Mucosa of descending colon (tissue), 3 donors: Measurements from ENCODE around the gene BMERB1. TPM values are rescaled to one million over a fixed set of nuclear protein-coding genes. Genes with fewer than 3 reads are reported as not detected.

Experiments
- ATAC-seq: fragments of 200-7000 bp; cut with Tn5 transposase; one replicate; pipeline ENCODE4 v1.9.1; 2020; ENCODE audit warnings: mild to moderate bottlenecking, moderate library complexity
- DNase-seq, 3 donors: peaks; one replicate each; pipeline ENCODE4 v3.0.0-alpha.2; 2020
- H3K36me3 ChIP-seq: fragments of 200-600 bp; one replicate; pipeline ENCODE4 v1.8.0; 2021; ENCODE audit warnings: low read depth, mild to moderate bottlenecking
- H3K4me1 ChIP-seq: fragments of 200-600 bp; one replicate; pipeline ENCODE4 v1.8.0; 2021; ENCODE audit warnings: low read depth, mild to moderate bottlenecking
- H3K4me3 ChIP-seq: fragments of 200-600 bp; one replicate; pipeline ENCODE4 v1.8.0; 2021; ENCODE audit warnings: mild to moderate bottlenecking
- H3K9me3 ChIP-seq: fragments of 200-600 bp; one replicate; pipeline ENCODE4 v1.8.0; 2021; ENCODE audit warnings: mild to moderate bottlenecking
- CTCF ChIP-seq: fragments of 200-600 bp; IDR thresholded peaks from one replicate; pipeline ENCODE4 v1.8.0; 2022; ENCODE audit warnings: antibody characterized with exemption, mild to moderate bottlenecking
- intact Hi-C, 2 donors: fragments of 100-400 bp; cut with DNase I in 1 of 2; cut with micrococcal nuclease in 1 of 2; formaldehyde crosslinking; loops; one replicate each; pipeline versions ENCODE4 v1.11.0 to v1.11.1; 2022; cut with DNase I, micrococcal nuclease
- total RNA-seq, 3 donors: library from RNA; stranded (reverse); fragmentation: NEBNext Ultra II Directional in 2 of 3; extraction: Animal tissue kit (Norgen Biotek cat#: 25700) in 2 of 3; gene quantifications; one replicate each; pipeline versions ENCODE4 v1.2.1 to v1.2.4, GENCODE V29; 2021 to 2023
- donor health status: DM: no; HTN: no; CAD: no; lungs with moderate emphysema.
- donor health status: DM: no; HTN: no; CAD: no.
- donor health status: DM: no; HTN: yes; CAD: no.

The BMERB1 gene
- total RNA-seq, 3 donors from 2014 or later, result 5.4 to 54.3 (median 9.1) TPM

DNA sequence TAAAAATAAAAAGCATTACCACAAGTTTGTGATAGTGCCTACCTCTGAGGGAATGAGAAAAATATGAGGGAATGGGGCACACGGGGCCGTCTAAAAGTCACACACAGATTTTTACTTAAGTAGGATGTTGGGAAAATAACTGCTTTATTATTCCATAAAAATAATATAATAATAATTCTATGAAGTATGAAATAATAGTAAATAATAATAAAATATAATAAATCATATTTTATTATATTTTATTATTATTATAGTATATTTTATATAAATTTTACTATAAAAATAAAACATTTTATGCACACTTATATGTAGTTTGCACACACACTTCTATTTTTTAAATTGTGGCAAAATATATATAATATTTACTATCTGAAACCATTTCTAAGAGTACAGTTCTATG, 92.3 kb downstream of the BMERB1 start:
- H3K4me3 ChIP-seq, result no peak overlapping the region
- DNase-seq, result no peak
- H3K36me3 ChIP-seq, result no peaks in the 10 kb centered on the region
- ATAC-seq, result no peak
- no peaks in the 10 kb centered on the region for H3K4me1 ChIP-seq
- intact Hi-C loops, result no loop called here
- no peak for TF ChIP-seq CTCF
- H3K9me3 ChIP-seq, result no peaks in the 10 kb centered on the region

DNA sequence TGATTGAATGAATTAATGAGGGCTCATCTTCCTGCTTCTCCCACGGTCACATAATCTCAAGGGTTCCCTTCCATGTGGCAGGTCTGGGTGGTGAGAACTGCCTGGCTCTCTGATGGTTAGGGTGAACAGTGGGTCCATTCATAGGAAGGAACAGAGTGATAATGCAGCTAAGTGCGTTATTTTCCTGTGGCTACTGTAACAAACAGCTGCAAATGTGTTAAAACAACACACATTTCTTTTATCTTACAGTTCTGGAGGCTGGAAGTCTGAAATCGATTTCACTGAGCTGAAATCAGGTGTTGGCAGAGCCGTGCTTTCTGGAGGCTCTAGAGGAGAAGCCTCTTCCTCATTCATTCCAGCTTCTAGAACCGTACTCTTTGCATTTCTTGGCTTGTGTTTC, 95.3 kb downstream of the BMERB1 start:
- Histone ChIP-seq H3K4me3 (no peak overlapping the region), H3K9me3 (no peaks in the 10 kb centered on the region), H3K4me1 (no peaks in the 10 kb centered on the region), H3K36me3 (no peaks in the 10 kb centered on the region)
- TF ChIP-seq CTCF, result no peak
- intact Hi-C loops, result no loop called here
- no peak for DNase-seq
- ATAC-seq, result no peak

- ATAC-seq (no peak), DNase-seq (no peak)
- no peaks in the 10 kb centered on the region for H3K9me3 ChIP-seq
- TF ChIP-seq CTCF, result no peak
- no peak overlapping the region for H3K4me3 ChIP-seq
- intact Hi-C loops, result no loop called here
- H3K4me1 ChIP-seq, result no peaks in the 10 kb centered on the region
- H3K36me3 ChIP-seq, result no peaks in the 10 kb centered on the region
These were observed 95.7 kb downstream of the BMERB1 start for GRCh38 chr16:15530085-15530484.

DNA sequence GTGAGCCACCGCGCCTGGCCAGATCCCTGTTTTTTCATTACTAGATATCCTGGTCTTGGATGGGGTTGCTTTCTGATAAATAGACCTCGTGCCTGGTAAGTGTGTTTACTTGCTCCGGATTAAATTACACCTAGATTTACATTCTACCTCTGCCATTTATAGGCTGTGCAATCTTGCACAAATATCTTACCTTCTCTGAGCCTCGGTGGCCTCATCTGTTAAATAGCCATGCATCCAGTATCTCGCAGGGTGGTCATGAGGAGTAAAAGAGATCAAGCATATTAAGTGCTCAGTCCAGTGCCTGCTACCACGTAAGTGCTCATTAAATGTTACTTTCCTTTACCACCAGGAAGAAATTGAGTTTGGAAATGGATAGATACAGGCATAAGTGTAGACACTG, 98.4 kb downstream of the BMERB1 start:
- TF ChIP-seq CTCF, result no peak
- intact Hi-C loops, result no loop called here
- H3K36me3 ChIP-seq, result no peaks in the 10 kb centered on the region
- H3K4me1 ChIP-seq, result no peaks in the 10 kb centered on the region
- H3K4me3 ChIP-seq, result no peak overlapping the region
- ATAC-seq (no peak), DNase-seq (no peak)
- H3K9me3 ChIP-seq, result no peaks in the 10 kb centered on the region

- H3K9me3 ChIP-seq, result no peaks in the 10 kb centered on the region
- no peaks in the 10 kb centered on the region for H3K36me3 ChIP-seq
- ATAC-seq, result no peak
- no peak overlapping the region for H3K4me3 ChIP-seq
- no peaks in the 10 kb centered on the region for H3K4me1 ChIP-seq
- intact Hi-C loops, result no loop called here
- TF ChIP-seq CTCF, result no peak
- DNase-seq, result no peak
These were observed 99.0 kb downstream of the BMERB1 start for GRCh38 chr16:15533386-15533785.

- intact Hi-C loops, result no loop called here
- Histone ChIP-seq H3K36me3 (no peaks in the 10 kb centered on the region), H3K4me1 (no peaks in the 10 kb centered on the region), H3K4me3 (no peak overlapping the region), H3K9me3 (no peaks in the 10 kb centered on the region)
- DNase-seq (no peak), ATAC-seq (no peak)
- TF ChIP-seq CTCF, result no peak
These were observed 101.4 kb downstream of the BMERB1 start for GRCh38 chr16:15535772-15536171.
